Fibroblast of gingiva (primary cell): ENCODE measurements around the gene SAT1.

ENCODE experiments used
- DNase-seq: peaks from one replicate; pipeline ENCODE4 v3.0.0-alpha.2; 2011; ENCODE audit warnings: low read depth

SAT1 gene

GRCh38 chrX:23776363-23776762 lies 6.6 kb upstream of the SAT1 start:
- DNase-seq: no peak

DNA sequence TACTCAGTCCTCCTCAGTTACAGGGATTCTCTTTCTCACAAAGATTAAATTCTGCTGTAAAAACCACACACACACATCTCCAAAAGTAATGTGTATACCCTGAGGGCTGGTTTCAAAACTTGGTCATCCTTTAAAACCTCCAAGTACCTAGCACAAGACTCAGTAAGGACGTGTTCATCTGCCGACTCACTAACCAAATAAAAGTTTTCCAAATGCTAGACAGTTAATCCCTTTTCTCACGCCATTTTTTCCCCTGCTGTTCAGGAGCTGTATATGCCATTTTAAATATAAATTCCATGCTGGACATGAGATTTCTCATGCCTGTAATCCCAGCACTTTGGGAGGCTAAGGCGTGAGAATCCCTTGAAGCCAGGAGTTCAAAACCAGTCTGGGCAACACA lies 3.9 kb upstream of the SAT1 start:
- peak; percentile 18 for DNase-seq

DNA sequence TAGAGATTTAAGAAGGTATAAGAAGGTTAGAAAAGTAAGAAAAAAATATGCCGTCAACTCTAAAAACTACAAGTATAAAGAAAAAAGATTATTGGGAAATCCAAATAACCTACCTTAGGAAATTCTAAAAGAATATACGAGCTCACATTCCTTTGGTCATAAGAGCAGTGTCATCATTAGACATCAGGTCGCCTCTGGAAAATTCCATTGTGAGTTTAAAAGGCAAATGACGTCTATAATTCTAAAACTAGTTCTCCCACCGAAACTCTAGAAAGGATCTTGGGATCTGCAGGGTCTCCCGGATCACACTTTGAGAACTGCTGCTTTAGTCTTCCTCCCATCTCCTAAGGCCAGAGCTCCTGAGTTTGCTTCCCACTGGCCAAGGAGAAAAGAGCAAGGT lies 518 bp upstream of the SAT1 start:
- no peak for DNase-seq

DNA sequence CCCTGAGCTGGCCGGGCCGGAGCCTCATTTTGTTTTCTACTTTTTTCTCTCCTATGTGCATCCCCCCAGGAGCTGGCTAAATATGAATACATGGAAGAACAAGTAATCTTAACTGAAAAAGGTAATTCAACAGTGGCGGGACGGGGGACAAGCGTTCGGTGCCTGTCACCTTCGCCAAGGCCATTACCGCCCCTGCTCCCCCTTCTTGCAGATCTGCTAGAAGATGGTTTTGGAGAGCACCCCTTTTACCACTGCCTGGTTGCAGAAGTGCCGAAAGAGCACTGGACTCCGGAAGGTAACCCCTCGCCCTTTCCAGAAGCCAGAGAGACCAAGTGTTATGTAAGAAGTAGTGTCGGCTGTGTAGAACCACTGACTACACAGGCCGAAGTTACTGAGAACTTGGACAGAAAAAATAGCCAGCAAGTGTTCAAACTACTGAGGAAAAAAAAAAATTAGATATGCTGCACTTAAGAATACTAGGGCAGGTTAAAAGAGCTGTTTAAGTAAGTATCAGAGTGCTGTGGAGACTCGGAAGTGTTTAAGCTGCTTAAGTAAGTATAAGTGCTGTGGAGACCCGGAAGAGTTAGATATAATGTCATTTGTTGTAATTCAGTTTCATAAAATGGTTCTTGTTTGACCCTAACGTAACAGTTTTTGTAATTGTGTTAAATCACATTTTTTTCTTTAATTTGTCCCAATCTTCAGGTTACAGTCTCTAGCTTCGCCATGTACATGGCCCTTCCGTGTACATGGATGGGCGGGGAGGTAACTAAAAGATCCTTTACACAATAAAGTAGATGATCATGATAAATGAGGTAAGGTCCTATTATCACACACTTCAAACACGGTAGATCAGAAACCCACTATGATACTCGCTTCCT lies 856 bp downstream of the SAT1 start:
- no peak for DNase-seq

GRCh38 chrX:23784470-23785331 lies 1.7 kb downstream of the SAT1 start:
- DNase-seq: peak; percentile 87

- no peak for DNase-seq
These were observed 2.6 kb downstream of the SAT1 start for GRCh38 chrX:23785580-23785979.

DNA sequence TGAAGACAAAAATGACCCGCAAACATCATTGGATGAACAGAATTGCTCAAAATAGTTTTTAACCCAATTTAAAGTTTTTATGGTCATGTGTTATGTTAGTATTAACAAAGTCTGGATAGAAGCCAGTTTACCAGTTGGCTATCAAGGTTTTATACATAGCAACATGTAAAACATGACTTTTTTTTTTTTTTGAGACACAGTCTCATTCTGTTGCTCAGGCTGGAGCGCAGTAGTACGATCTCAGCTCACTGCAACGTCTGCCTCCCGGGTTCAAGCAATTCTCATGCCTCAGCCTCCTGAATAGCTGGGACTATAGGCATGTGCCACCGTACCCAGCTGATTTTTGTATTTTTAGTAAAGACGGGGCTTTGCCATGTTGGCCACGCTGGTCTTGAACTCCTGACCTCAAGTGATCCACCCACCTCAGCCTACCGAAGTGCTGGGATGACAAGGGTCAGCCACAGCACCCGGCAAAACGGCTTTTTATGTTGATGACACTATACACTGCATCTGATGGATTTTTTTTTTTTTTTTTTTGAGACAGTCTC lies 3.4 kb downstream of the SAT1 start:
- peak; percentile 6 for DNase-seq

GRCh38 chrX:23787745-23788118 lies 4.8 kb downstream of the SAT1 start:
- DNase-seq: no peak

DNA sequence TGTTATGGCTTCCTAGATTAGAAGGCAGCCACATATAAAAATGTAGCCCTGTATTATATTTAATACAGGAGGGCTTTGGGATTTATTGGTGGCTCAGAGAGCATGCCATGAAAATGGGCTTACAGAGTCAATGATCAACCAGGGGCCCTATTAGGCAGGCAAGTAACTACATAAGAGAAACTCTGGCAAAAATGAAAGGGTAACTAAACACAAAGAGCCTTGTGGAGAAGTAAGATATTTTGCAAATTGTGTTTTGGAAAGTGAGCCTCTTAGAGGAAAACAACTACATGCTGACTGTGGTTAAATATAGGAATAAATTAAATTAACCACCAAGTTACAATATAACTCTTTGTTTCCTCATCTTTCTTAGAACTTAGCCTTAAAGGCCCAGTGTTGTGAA lies 5.5 kb downstream of the SAT1 start:
- DNase-seq: no peak

- no peak for DNase-seq
These were observed 6.0 kb downstream of the SAT1 start for GRCh38 chrX:23788946-23789345.

- DNase-seq: no peak
These were observed 6.6 kb downstream of the SAT1 start for GRCh38 chrX:23789386-23790154.

GRCh38 chrX:23790155-23790497 lies 7.2 kb downstream of the SAT1 start:
- DNase-seq: no peak

- DNase-seq: no peak
These were observed 10.0 kb downstream of the SAT1 start for GRCh38 chrX:23792861-23793553.

DNA sequence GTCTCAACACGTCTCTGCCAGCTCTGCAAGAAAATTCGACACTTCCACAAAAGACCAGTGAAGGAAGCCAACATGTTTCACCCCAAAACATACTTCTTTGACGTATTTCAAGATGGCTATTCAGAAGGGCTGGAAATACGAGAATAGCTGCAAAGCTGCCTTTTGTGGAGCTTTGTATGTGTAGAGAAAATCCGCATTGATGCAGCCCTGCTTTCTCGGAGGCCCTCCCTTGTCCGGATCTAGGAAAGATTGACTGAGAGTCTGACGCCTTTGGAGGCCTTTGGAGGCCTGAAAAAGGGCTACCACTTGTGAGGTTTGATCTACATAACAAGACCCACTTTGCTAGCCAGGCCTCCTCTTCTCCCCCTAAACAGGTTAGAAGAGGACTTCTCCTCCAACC lies 12.2 kb downstream of the SAT1 start:
- no peak for DNase-seq

- DNase-seq: no peak
These were observed 14.6 kb downstream of the SAT1 start for GRCh38 chrX:23797371-23798128.

DNA sequence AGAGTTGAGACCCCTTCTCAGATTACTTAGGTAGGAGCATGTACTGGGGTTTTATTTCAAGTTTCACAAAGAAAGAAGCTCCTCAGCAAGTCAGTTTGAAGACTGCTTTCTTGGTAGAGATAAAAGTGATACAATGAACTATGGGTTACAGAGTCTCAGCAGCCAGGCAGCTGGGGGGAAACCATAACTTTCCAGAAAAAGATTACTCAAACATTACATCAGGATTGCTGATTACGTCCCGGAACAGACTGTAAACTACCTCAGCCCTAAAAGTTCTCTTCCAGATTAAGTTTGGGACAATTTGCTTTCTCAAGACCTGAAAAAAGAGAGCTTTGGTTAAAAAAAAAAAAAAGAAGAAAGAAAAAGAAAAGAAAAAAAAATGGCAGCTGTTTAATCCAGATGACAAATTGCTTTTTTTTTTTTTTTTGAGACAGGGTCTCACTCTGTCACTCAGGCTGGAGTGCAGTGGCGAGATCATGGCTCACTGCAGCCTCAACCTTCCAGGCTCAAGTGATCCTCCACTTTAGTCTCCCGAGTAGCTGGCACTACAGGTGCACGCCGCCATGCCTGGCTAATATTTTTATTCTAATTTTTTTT lies 16.6 kb downstream of the SAT1 start:
- peak; percentile 46 for DNase-seq

DNA sequence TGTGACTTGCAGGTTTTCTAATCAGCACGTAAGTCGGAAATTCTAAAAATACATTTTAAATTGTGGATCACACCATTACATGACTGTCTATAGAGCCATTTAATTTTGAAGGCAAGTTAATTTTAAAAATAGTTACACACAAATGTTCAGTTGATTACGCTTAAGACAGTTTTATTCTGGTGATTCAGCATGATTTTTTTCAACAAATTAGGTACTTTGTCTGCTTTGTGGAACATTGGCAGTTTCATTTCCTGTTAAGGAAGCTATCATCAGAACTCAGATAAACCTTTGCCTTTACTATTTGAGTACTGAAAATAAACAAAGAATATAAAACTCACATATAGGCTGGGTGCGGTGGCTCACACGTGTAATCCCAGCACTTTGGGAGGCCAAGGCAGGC lies 19.5 kb downstream of the SAT1 start:
- no peak for DNase-seq

DNA sequence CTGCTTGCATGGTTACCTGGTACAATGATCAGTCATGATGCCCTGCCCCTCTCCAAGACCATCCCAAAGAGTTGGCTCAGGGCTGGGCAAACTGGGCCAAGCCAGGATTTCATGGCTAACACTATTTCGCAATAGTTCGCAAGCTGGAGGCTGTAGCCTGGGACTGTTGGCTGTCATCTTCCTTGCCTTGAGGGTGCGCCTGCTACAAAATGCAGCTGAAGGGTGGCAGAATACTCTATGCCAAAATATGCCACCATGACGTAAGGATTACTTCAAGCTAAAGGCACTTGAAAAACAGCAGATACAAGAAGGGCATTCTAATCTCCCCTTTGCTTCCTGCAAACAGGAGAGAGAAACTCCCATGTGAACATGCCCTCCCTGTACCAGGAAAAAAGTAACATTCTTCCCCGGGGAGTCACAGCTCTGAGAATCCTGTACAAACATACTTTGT lies 21.0 kb downstream of the SAT1 start:
- peak; percentile 60 for DNase-seq

DNA sequence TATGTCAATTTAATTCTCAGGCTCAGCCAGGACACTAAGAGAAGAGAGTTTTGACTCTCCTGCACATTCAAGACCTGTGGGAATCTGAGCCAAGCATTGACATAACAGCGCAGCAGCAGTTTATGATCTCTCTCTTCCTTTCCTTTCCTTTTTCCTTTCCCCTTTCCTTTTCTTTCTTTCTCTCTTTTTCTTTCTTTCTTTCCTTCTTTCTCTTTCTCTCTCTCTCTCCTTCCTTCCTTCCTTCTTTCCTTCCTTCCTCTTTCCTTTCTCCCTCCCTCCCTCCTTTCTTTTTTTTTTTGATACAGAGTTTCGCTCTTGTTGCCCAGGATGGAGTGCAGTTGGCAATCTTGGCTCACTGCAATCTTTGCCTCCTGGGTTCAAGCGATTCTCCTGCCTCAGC lies 21.6 kb downstream of the SAT1 start:
- DNase-seq: no peak

DNA sequence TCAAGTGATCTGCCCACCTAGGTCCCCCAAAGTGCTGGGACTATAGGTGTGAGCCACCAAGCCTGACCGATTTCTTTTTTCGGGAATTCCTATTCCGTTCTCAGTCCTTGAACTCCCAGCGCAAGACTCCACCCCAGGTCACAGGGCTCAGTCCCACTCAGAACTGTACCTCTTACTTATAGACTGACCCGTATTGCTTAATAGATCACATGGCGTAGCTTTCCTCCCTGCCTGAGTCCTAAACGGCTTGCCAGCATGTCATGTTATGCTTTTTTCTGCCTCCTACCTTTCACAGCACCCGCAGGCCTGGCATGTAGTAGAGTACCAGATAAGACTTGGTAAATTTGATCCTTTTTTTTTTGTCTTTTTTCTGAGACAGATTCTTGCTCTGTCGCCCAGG lies 22.4 kb downstream of the SAT1 start:
- no peak for DNase-seq
